PC-3 (cell line): Measurements from ENCODE around the gene ECHDC3.

Experiments
- CTCF ChIP-seq: fragments of 300-600 bp; sonication (generic); conservative IDR thresholded peaks from 2 replicates; pipeline ENCODE4 v1.5.1; 2017; ENCODE audit warnings: antibody characterized with exemption, low read depth, mild to moderate bottlenecking, low read length
- EZH2 ChIP-seq: fragments of 300-600 bp; sonication (generic); IDR thresholded peaks from one replicate; pipeline ENCODE4 v1.6.1; 2017; ENCODE audit warnings: antibody characterized with exemption, mild to moderate bottlenecking, low read length; ENCODE audit not compliant: unreplicated experiment

GRCh38 chr10:11796474-11796873 lies 54.3 kb downstream of the ECHDC3 start:
- TF ChIP-seq EZH2: no peak
- no peak for TF ChIP-seq CTCF
